HepG2 (cell line): Measurements from ENCODE around the gene ZFPM1. TPM values are rescaled to one million over a fixed set of nuclear protein-coding genes. Genes with fewer than 3 reads are reported as not detected.

ENCODE experiments used
- EED ChIP-seq: sonication (generic); formaldehyde crosslinking; IDR thresholded peaks from 2 replicates; pipeline ENCODE4 v1.5.0; 2020; ENCODE audit warnings: mild to moderate bottlenecking, missing genetic modification reagents
- KLF6 ChIP-seq: IDR thresholded peaks from 2 replicates; pipeline ENCODE4 v1.8.0; 2016; ENCODE audit warnings: missing biosample characterization, missing genetic modification reagents
- MXD4 ChIP-seq: IDR thresholded peaks from 2 replicates; pipeline ENCODE4 v1.6.1; 2016; ENCODE audit warnings: mild to moderate bottlenecking, missing biosample characterization, missing genetic modification reagents
- NR2F6 ChIP-seq, 2 experiments: IDR thresholded peaks; 2 replicates each; pipeline ENCODE4 v1.6.1; 2016; ENCODE audit warnings: antibody characterized with exemption in 1 of 2, mild to moderate bottlenecking in 1 of 2
- POLR2G ChIP-seq: fragments of 200-400 bp; formaldehyde crosslinking; IDR thresholded peaks from 2 replicates; pipeline ENCODE4 v1.6.1; 2018; ENCODE audit warnings: mild to moderate bottlenecking, low read depth, low read length, moderate library complexity
- SRSF1 ChIP-seq: fragments of 200-400 bp; formaldehyde crosslinking; optimal IDR thresholded peaks from 2 replicates; pipeline ENCODE3; 2017; ENCODE audit warnings: mild to moderate bottlenecking, low read depth, low read length, moderate library complexity
- ZNF124 ChIP-seq: sonication (generic); formaldehyde crosslinking; IDR thresholded peaks from 2 replicates; pipeline ENCODE4 v1.4.0; 2020; ENCODE audit warnings: missing genetic modification reagents
- ZNF530 ChIP-seq: sonication (generic); formaldehyde crosslinking; IDR thresholded peaks from 2 replicates; pipeline ENCODE4 v1.5.0; 2020; ENCODE audit warnings: low read depth, mild to moderate bottlenecking, missing genetic modification reagents
- ZNF557 ChIP-seq: sonication (generic); formaldehyde crosslinking; IDR thresholded peaks from 2 replicates; pipeline ENCODE4 v1.4.0; 2020; ENCODE audit warnings: missing genetic modification reagents
- ZNF558 ChIP-seq: sonication (generic); formaldehyde crosslinking; IDR thresholded peaks from 2 replicates; pipeline ENCODE4 v1.9.0; 2022; ENCODE audit warnings: mild to moderate bottlenecking, missing genetic modification reagents, borderline replicate concordance
- polyA plus RNA-seq, 8 experiments: library from polyadenylated mRNA; depleted of rRNA in 3 of 8; stranded (reverse) in 7 of 8; unstranded in 1 of 8; fragments of >200 nt; fragmentation: Illumina TruSeq in 4 of 8; extraction: Trizol in 4 of 8; gene quantifications; 2 replicates each; pipeline versions ENCODE4 v1.2.1 to v1.2.3, GENCODE V29; 2011 to 2016; ENCODE audit warnings: low read depth in 4 of 8, missing spikeins in 1 of 8, mixed read lengths in 1 of 8; ENCODE audit not compliant: insufficient read depth in 1 of 8
- total RNA-seq, 5 experiments: library from RNA; depleted of rRNA; stranded (reverse); fragments of >200 nt; fragmentation: Illumina TruSeq; extraction: Trizol; gene quantifications; 2 replicates each; pipeline ENCODE4 v1.2.3, GENCODE V29; 2016; ENCODE audit warnings: low read depth in 1 of 5
- TF ChIP-seq, protein P1 (sequence below): sonication (generic); formaldehyde crosslinking; IDR thresholded peaks from 2 replicates; pipeline ENCODE4 v1.4.0; 2020; ENCODE audit warnings: missing genetic modification reagents
- TF ChIP-seq, protein P2 (sequence below): sonication (generic); formaldehyde crosslinking; IDR thresholded peaks from 2 replicates; pipeline ENCODE4 v1.4.0; 2020; ENCODE audit warnings: missing genetic modification reagents, borderline replicate concordance

Gene ZFPM1
- total and polyA plus RNA-seq, 2 of the 13 experiments (the other 11 are each of a cell fraction or from before 2014, with no cell fraction given), result 1.3 to 3.8 TPM

DNA sequence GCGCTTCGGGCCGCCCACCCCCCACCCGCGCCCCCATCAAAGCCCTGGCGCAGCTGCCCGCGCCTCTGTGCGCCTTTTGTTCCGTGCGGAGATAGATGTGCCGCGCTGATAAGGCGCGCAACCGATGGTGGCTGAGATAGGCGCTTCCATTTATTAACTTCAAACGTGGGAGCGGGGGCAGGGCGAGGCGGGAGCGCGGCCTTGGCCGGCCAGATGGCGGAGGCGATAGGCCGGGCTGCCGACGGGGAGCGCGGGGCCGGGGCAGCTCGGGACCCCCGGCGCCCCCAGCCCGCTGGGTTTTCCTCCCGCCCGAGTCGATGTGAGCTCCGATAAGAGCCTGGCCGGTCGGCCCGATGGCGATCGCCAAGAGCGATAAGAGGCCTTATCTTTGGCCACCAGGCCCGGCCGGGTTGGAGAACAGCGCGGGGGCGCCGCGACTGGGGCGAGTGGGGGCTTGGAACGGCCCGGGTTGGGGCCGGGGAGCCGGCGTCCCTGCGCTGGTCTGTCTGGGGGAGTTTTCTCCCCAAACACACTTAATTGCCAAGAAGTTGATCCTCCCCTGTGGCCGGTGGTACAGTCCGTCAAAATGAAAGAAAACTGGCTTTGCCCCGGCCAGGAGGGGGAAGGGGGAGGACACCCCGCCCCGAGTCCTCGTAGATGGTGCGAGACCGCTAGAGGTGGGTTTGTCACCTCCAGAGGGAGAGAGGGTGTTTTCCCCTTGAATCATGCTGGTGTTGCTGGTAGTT, 2.7 kb downstream of the ZFPM1 start (continued):
- TF ChIP-seq, protein P1, sequence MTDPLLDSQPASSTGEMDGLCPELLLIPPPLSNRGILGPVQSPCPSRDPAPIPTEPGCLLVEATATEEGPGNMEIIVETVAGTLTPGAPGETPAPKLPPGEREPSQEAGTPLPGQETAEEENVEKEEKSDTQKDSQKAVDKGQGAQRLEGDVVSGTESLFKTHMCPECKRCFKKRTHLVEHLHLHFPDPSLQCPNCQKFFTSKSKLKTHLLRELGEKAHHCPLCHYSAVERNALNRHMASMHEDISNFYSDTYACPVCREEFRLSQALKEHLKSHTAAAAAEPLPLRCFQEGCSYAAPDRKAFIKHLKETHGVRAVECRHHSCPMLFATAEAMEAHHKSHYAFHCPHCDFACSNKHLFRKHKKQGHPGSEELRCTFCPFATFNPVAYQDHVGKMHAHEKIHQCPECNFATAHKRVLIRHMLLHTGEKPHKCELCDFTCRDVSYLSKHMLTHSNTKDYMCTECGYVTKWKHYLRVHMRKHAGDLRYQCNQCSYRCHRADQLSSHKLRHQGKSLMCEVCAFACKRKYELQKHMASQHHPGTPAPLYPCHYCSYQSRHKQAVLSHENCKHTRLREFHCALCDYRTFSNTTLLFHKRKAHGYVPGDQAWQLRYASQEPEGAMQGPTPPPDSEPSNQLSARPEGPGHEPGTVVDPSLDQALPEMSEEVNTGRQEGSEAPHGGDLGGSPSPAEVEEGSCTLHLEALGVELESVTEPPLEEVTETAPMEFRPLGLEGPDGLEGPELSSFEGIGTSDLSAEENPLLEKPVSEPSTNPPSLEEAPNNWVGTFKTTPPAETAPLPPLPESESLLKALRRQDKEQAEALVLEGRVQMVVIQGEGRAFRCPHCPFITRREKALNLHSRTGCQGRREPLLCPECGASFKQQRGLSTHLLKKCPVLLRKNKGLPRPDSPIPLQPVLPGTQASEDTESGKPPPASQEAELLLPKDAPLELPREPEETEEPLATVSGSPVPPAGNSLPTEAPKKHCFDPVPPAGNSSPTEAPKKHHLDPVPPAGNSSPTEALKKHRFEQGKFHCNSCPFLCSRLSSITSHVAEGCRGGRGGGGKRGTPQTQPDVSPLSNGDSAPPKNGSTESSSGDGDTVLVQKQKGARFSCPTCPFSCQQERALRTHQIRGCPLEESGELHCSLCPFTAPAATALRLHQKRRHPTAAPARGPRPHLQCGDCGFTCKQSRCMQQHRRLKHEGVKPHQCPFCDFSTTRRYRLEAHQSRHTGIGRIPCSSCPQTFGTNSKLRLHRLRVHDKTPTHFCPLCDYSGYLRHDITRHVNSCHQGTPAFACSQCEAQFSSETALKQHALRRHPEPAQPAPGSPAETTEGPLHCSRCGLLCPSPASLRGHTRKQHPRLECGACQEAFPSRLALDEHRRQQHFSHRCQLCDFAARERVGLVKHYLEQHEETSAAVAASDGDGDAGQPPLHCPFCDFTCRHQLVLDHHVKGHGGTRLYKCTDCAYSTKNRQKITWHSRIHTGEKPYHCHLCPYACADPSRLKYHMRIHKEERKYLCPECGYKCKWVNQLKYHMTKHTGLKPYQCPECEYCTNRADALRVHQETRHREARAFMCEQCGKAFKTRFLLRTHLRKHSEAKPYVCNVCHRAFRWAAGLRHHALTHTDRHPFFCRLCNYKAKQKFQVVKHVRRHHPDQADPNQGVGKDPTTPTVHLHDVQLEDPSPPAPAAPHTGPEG (CRISPR knock-in tag), result peak; percentile 96
- TF ChIP-seq ZNF558 (0 out of 2 replicates have a peak, but pooled peaks have one; percentile 31), SRSF1 (peak; percentile 69), NR2F6 (IDR thresholded peaks at IDR 0.05) (no peak), NR2F6 (CRISPR knock-in tag; IDR thresholded peaks at IDR 0.05) (0 out of 2 replicates have a peak, but pooled peaks have one; percentile 11), ZNF530 (CRISPR knock-in tag) (no peak), ZNF124 (CRISPR knock-in tag) (0 out of 2 replicates have a peak, but pooled peaks have one; percentile 28), KLF6 (peak; percentile 78), POLR2G (peak; percentile 60; the same call in 1 of the 2 replicates), MXD4 (CRISPR knock-in tag) (peak; percentile 65), ZNF557 (CRISPR knock-in tag) (no peak), EED (0 out of 2 replicates have a peak, but pooled peaks have one; percentile 46)
- TF ChIP-seq, protein P2, sequence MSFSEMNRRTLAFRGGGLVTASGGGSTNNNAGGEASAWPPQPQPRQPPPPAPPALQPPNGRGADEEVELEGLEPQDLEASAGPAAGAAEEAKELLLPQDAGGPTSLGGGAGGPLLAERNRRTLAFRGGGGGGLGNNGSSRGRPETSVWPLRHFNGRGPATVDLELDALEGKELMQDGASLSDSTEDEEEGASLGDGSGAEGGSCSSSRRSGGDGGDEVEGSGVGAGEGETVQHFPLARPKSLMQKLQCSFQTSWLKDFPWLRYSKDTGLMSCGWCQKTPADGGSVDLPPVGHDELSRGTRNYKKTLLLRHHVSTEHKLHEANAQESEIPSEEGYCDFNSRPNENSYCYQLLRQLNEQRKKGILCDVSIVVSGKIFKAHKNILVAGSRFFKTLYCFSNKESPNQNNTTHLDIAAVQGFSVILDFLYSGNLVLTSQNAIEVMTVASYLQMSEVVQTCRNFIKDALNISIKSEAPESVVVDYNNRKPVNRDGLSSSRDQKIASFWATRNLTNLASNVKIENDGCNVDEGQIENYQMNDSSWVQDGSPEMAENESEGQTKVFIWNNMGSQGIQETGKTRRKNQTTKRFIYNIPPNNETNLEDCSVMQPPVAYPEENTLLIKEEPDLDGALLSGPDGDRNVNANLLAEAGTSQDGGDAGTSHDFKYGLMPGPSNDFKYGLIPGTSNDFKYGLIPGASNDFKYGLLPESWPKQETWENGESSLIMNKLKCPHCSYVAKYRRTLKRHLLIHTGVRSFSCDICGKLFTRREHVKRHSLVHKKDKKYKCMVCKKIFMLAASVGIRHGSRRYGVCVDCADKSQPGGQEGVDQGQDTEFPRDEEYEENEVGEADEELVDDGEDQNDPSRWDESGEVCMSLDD, result no peak
